HG02798 (cell line): ENCODE results near the gene FCER2.

Experiments
- ATAC-seq: cut with Tn5 transposase; IDR thresholded peaks from one replicate; pipeline ENCODE4 v1.9.1; 2021; ENCODE audit warnings: mild to moderate bottlenecking; ENCODE audit not compliant: unreplicated experiment, poor library complexity

The FCER2 gene

GRCh38 chr19:7704280-7705060 is 2.5 kb upstream of the FCER2 start:
- ATAC-seq = no peak

GRCh38 chr19:7703332-7703731 is 1.4 kb upstream of the FCER2 start:
- no peak for ATAC-seq

GRCh38 chr19:7701049-7701653 is 780 bp downstream of the FCER2 start:
- no peak for ATAC-seq

- ATAC-seq = no peak
These were observed 2.2 kb downstream of the FCER2 start for GRCh38 chr19:7699417-7700401.

- ATAC-seq = no peak
These were observed 2.9 kb downstream of the FCER2 start for GRCh38 chr19:7699003-7699402.

GRCh38 chr19:7698583-7698982 is 3.3 kb downstream of the FCER2 start:
- ATAC-seq = no peak

- ATAC-seq = no peak
These were observed 4.1 kb downstream of the FCER2 start for GRCh38 chr19:7697721-7698287.

GRCh38 chr19:7694499-7694898 is 7.4 kb downstream of the FCER2 start:
- no peak for ATAC-seq

- no peak for ATAC-seq
These were observed 9.4 kb downstream of the FCER2 start for GRCh38 chr19:7692417-7693088.

GRCh38 chr19:7691497-7691896 is 10.4 kb downstream of the FCER2 start:
- no peak for ATAC-seq

- ATAC-seq = no peak
These were observed 11.1 kb downstream of the FCER2 start for GRCh38 chr19:7690779-7691258.

- no peak for ATAC-seq
These were observed 12.8 kb downstream of the FCER2 start for GRCh38 chr19:7689165-7689564.

GRCh38 chr19:7687177-7687576 is 14.8 kb downstream of the FCER2 start:
- ATAC-seq = no peak

- ATAC-seq = no peak
These were observed 16.1 kb downstream of the FCER2 start for GRCh38 chr19:7685546-7686445.

- no peak for ATAC-seq
These were observed 19.6 kb downstream of the FCER2 start for GRCh38 chr19:7682175-7682855.

GRCh38 chr19:7681340-7682174 is 20.4 kb downstream of the FCER2 start:
- no peak for ATAC-seq

GRCh38 chr19:7680606-7681339 is 21.2 kb downstream of the FCER2 start, which contains the start of gene TRAPPC5:
TSS of gene TRAPPC5 (plus strand) at chr19:7680833. CDS start at chr19:7682254, 1,421 bp downstream.
- peak; percentile 75 for ATAC-seq
